ENCODE results near the gene HOXA5. TPM values are rescaled to one million over a fixed set of nuclear protein-coding genes. Genes with fewer than 3 reads are reported as not detected.

Gene HOXA5
- total RNA-seq, 1 experiment from 2014 or later: 7.5 TPM

DNA sequence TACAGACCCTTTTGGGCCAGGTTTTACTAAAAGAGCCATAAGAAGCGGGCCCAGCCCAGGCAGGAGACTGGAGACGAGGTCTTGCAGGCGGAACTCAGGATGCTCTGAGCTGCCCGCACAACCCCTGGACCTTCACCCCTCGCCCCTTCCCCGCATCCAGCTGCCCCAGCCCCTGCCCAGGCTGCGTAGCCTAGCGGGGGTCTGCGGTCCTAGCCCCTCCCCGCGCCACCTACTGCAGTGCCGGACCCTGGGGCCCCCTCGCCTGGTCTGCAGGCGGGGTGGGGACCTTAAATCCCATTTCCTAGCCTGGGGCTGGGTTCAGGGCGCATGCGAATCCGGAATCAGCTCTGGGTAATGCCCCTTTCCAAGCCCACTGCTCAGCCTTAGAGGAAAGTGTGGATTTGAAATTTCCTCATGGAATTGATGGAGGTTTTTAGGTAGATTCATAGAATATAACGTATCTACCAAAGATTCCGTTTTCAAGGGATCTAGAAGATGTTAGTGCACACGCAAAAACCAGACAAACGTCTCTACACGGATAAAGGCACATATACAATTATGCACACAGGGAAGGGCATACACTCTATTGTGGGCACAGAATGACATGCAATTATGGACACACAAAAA lies 9.4 kb upstream of the HOXA5 start:
- ATAC-seq (no peak), DNase-seq (no peak)
- Histone ChIP-seq H3K9ac (ENCODE audit: low read length) (peak overlapping the region; percentile 73), H3K9me2 (replicated peaks; ENCODE audit: low read length) (no peaks in the 10 kb centered on the region), H3K27ac (ENCODE audit: low read length) (peak overlapping the region; percentile 84), H2AFZ (ENCODE audit: low read length) (peak overlapping the region; percentile 74), H4K20me1 (ENCODE audit: low read length) (no peaks in the 10 kb centered on the region), H3K79me2 (ENCODE audit: low read length) (peaks cover 53% of the 10 kb centered on the region), H3K4me1 (ENCODE audit: insufficient read depth, low read length) (peaks cover 28% of the 10 kb centered on the region), H3K4me3 (ENCODE audit: low read length) (peak overlapping the region; percentile 78), H3K4me2 (ENCODE audit: low read length) (peak overlapping the region; percentile 92), H3K27me3 (ENCODE audit: low read length) (no peaks in the 10 kb centered on the region), H3K9me3 (ENCODE audit: low read length) (no peaks in the 10 kb centered on the region), H3K36me3 (ENCODE audit: low read depth, low read length) (no peaks in the 10 kb centered on the region), H3F3A (ENCODE audit: low read length, unreplicated experiment) (no peaks in the 10 kb centered on the region)
- BruUV-seq (replicated peaks): no TSS peak
- intact Hi-C loops (cut with micrococcal nuclease): loop anchor here (1.0 kb wide), 1 partner anchor 54 kb away; no protein-coding TSS in a partner anchor
- ChIA-PET POLR2A (ENCODE audit: unreplicated experiment) (interaction anchor here (0.6 kb wide), 2 partner anchors 36 to 603 kb away, joined by 3 read pairs; no protein-coding TSS in a partner anchor), CTCF (interaction anchor here (1.6 kb wide), 1 partner anchor 8 kb away, joined by 12 read pairs; no protein-coding TSS in a partner anchor)
- TF ChIP-seq, protein P1, sequence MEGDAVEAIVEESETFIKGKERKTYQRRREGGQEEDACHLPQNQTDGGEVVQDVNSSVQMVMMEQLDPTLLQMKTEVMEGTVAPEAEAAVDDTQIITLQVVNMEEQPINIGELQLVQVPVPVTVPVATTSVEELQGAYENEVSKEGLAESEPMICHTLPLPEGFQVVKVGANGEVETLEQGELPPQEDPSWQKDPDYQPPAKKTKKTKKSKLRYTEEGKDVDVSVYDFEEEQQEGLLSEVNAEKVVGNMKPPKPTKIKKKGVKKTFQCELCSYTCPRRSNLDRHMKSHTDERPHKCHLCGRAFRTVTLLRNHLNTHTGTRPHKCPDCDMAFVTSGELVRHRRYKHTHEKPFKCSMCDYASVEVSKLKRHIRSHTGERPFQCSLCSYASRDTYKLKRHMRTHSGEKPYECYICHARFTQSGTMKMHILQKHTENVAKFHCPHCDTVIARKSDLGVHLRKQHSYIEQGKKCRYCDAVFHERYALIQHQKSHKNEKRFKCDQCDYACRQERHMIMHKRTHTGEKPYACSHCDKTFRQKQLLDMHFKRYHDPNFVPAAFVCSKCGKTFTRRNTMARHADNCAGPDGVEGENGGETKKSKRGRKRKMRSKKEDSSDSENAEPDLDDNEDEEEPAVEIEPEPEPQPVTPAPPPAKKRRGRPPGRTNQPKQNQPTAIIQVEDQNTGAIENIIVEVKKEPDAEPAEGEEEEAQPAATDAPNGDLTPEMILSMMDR (conservative IDR thresholded peaks at IDR 0.05; ENCODE audit: low read depth, low read length): no peak
- TF ChIP-seq EZH2 (IDR thresholded peaks at IDR 0.05; ENCODE audit: low read length, unreplicated experiment) (no peak), EZH2phosphoT487 (IDR thresholded peaks at IDR 0.05; ENCODE audit: borderline replicate concordance, low read length) (no peak)

DNA sequence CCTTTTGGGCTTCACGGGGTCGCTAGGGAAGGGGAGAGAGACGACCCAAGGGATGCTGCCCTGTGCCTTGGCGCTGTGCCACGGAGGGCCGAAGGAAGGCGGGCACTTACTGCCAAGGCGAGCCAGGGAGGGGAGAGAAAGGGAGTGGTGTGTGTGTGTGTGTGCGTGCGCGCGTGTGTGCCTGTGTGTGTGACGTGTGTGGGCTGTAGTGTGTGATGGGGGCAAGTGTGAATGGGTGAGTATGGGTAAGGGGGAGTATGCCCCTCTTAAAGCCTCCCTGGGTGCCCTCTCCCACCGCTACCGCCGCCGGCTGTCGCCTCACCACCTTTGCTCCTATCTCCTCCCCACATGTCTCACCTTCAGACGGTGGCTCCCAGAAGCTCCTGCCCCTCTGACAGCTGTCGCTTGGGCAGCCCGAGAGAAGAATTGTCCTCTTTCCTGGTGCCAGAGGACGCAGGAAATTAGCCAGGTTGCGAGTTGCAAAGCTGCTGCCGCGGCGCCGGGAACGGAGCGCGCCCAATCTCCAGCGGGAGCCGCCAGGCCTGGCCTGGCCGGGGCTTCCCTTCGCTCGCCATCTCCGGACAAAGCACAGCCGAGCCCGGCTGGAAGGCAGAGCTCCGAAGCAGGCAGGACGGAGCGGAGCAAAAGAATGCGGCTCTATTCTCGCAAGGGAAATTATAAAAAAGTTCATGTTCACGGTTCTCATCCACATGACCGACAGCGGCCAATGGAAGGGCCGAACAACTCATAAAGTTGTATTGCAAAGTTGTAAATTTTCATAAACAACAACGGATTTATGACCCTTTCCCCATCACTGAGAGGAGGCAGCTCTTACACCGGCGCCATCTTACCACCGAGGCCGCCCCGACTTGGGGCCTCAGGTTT lies 8.7 kb upstream of the HOXA5 start, which contains the start of gene HOXA3:
HOXA3 (minus strand) TSS at position 653 of the 885 bp plus-strand sequence. CDS start 41,943 bp downstream, outside the sequence.
- Histone ChIP-seq H3K9me3 (ENCODE audit: low read length) (no peaks in the 10 kb centered on the region), H4K20me1 (ENCODE audit: low read length) (no peaks in the 10 kb centered on the region), H3K4me2 (ENCODE audit: low read length) (peak within 1 kb of the TSS; percentile 92), H3F3A (ENCODE audit: low read length, unreplicated experiment) (no peaks in the 10 kb centered on the region), H3K9me2 (replicated peaks; ENCODE audit: low read length) (no peaks in the 10 kb centered on the region), H3K36me3 (ENCODE audit: low read depth, low read length) (no peaks in the 10 kb centered on the region), H3K79me2 (ENCODE audit: low read length) (peaks cover 58% of the 10 kb centered on the region), H3K27ac (ENCODE audit: low read length) (peak within 1 kb of the TSS; percentile 84), H3K9ac (ENCODE audit: low read length) (peak within 1 kb of the TSS; percentile 73), H3K4me1 (ENCODE audit: insufficient read depth, low read length) (peaks cover 33% of the 10 kb centered on the region), H2AFZ (ENCODE audit: low read length) (peak within 1 kb of the TSS; percentile 74), H3K27me3 (ENCODE audit: low read length) (no peaks in the 10 kb centered on the region), H3K4me3 (ENCODE audit: low read length) (peak within 1 kb of the TSS; percentile 78)
- TF ChIP-seq EZH2 (IDR thresholded peaks at IDR 0.05; ENCODE audit: low read length, unreplicated experiment) (no peak), EZH2phosphoT487 (IDR thresholded peaks at IDR 0.05; ENCODE audit: borderline replicate concordance, low read length) (no peak)
- TF ChIP-seq, protein P1 (conservative IDR thresholded peaks at IDR 0.05; ENCODE audit: low read depth, low read length): no peak
- ChIA-PET CTCF (interaction anchor here (0.5 to 1.6 kb wide), 3 partner anchors 9 to 769 kb away, joined by 3 to 12 read pairs (median 7); no protein-coding TSS in a partner anchor), POLR2A (ENCODE audit: unreplicated experiment) (interaction anchor here (0.5 to 1.2 kb wide), 6 partner anchors 9 to 603 kb away, joined by 3 to 12 read pairs (median 3); no protein-coding TSS in a partner anchor)
- intact Hi-C loops (cut with micrococcal nuclease): loop anchor here (1.0 to 2.0 kb wide), 2 partner anchors 53 to 297 kb away; no protein-coding TSS in a partner anchor
- BruUV-seq (replicated peaks): TSS peak; percentile 35
- peak; percentile 72 for DNase-seq
- peak; percentile 4 for ATAC-seq

Measured in PC-3 (cell line).